DLD1 (cell line): ENCODE measurements around the gene WDR62.
"Not testable (repeated sequence)": the region's sequence is repeated elsewhere in the genome, so short reads cannot be mapped to it uniquely, and the experiment has no call there.

ENCODE experiments used
- in situ Hi-C: cut with HindIII; loops from 2 replicates; pipeline ENCODE4 v1.10.0; 2017; ENCODE audit warnings: low sequenced_read_pairs

WDR62 gene

GRCh38 chr19:36106991-36107390, 52.3 kb downstream of the WDR62 start:
- in situ Hi-C loops, result no loop called here

GRCh38 chr19:36108684-36109083, 54.0 kb downstream of the WDR62 start:
- in situ Hi-C loops, result no loop called here

- in situ Hi-C loops, result no loop called here
Measured at GRCh38 chr19:36110487-36111199, 55.9 kb downstream of the WDR62 start, which contains the start of gene OVOL3. Gene OVOL3 (plus strand): TSS chr19:36111143. CDS start chr19:36111203, 60 bp downstream.

- in situ Hi-C loops, result no loop called here
Measured at GRCh38 chr19:36111200-36111539, 56.5 kb downstream of the WDR62 start.

GRCh38 chr19:36112678-36113077, 58.0 kb downstream of the WDR62 start:
- in situ Hi-C loops, result no loop called here

GRCh38 chr19:36113425-36113824, 58.7 kb downstream of the WDR62 start:
- in situ Hi-C loops, result no loop called here

GRCh38 chr19:36113894-36114720, 59.4 kb downstream of the WDR62 start:
- in situ Hi-C loops, result no loop called here

GRCh38 chr19:36114721-36115452, 60.2 kb downstream of the WDR62 start, which contains the start of gene POLR2I:
Gene POLR2I (minus strand): TSS chr19:36114875. CDS start chr19:36114856, 19 bp downstream.
- in situ Hi-C loops, result no loop called here

- in situ Hi-C loops, result no loop called here
Measured at GRCh38 chr19:36115453-36116343, 61.0 kb downstream of the WDR62 start, which contains the start of gene TBCB. Gene TBCB (plus strand): TSS chr19:36115468. CDS start chr19:36115561, 93 bp downstream.

GRCh38 chr19:36116344-36116637, 61.6 kb downstream of the WDR62 start:
- in situ Hi-C loops, result no loop called here

GRCh38 chr19:36120092-36120983, 65.6 kb downstream of the WDR62 start:
- in situ Hi-C loops, result no loop called here

- in situ Hi-C loops, result no loop called here
Measured at GRCh38 chr19:36120984-36121358, 66.3 kb downstream of the WDR62 start.

- in situ Hi-C loops, result no loop called here
Measured at GRCh38 chr19:36121486-36122124, 66.9 kb downstream of the WDR62 start.

- in situ Hi-C loops, result no loop called here
Measured at GRCh38 chr19:36125557-36125956, 70.9 kb downstream of the WDR62 start.

GRCh38 chr19:36128392-36128736, 73.7 kb downstream of the WDR62 start:
- in situ Hi-C loops, result no loop called here

GRCh38 chr19:36131221-36131620, 76.5 kb downstream of the WDR62 start:
- in situ Hi-C loops, result not testable (repeated sequence)

- in situ Hi-C loops, result not testable (repeated sequence)
Measured at GRCh38 chr19:36134867-36135266, 80.2 kb downstream of the WDR62 start.

- in situ Hi-C loops, result no loop called here
Measured at GRCh38 chr19:36136964-36137686, 82.4 kb downstream of the WDR62 start.

GRCh38 chr19:36139120-36139472, 84.4 kb downstream of the WDR62 start:
- in situ Hi-C loops, result no loop called here
